HepG2 (cell line): ENCODE data around the gene APOA1. TPM values are rescaled to one million over a fixed set of nuclear protein-coding genes. Genes with fewer than 3 reads are reported as not detected.

Experiments
- BRF2 ChIP-seq: sonication (generic); formaldehyde crosslinking; IDR thresholded peaks from 2 replicates; pipeline ENCODE4 v1.8.1; 2022; ENCODE audit warnings: mild to moderate bottlenecking, missing genetic modification reagents
- CREB3 ChIP-seq: sonication (generic); formaldehyde crosslinking; IDR thresholded peaks from 2 replicates; pipeline ENCODE4 v1.5.0; 2020; ENCODE audit warnings: missing genetic modification reagents
- FOSL2 ChIP-seq: sonication (generic); formaldehyde crosslinking; IDR thresholded peaks from 2 replicates; pipeline ENCODE4 v1.4.0; 2020; ENCODE audit warnings: missing genetic modification reagents
- GLMP ChIP-seq: sonication (generic); formaldehyde crosslinking; IDR thresholded peaks from 2 replicates; pipeline ENCODE4 v1.9.0; 2021; ENCODE audit warnings: missing genetic modification reagents, mild to moderate bottlenecking, borderline replicate concordance
- GPBP1L1 ChIP-seq: sonication (generic); formaldehyde crosslinking; IDR thresholded peaks from 2 replicates; pipeline ENCODE4 v1.5.0; 2020; ENCODE audit warnings: mild to moderate bottlenecking, missing genetic modification reagents
- GZF1 ChIP-seq: sonication (generic); formaldehyde crosslinking; IDR thresholded peaks from 2 replicates; pipeline ENCODE4 v1.5.1; 2020; ENCODE audit warnings: mild to moderate bottlenecking, missing genetic modification reagents
- HNRNPUL1 ChIP-seq: fragments of 200-400 bp; formaldehyde crosslinking; IDR thresholded peaks from 2 replicates; pipeline ENCODE4 v1.6.1; 2017; ENCODE audit warnings: low read depth, mild to moderate bottlenecking, low read length, moderate library complexity
- KIAA2018 ChIP-seq: sonication (generic); formaldehyde crosslinking; IDR thresholded peaks from 2 replicates; pipeline ENCODE4 v1.5.0; 2020; ENCODE audit warnings: mild to moderate bottlenecking, missing genetic modification reagents, borderline replicate concordance
- NPAS2 ChIP-seq: sonication (generic); formaldehyde crosslinking; IDR thresholded peaks from 2 replicates; pipeline ENCODE4 v1.8.0; 2022; ENCODE audit warnings: mild to moderate bottlenecking, missing genetic modification reagents, borderline replicate concordance
- RAD21 ChIP-seq: fragments of 450-650 bp; formaldehyde crosslinking; IDR thresholded peaks from 2 replicates; pipeline ENCODE4 v1.5.0; 2020; ENCODE audit warnings: mild to moderate bottlenecking
- SRSF1 ChIP-seq: fragments of 200-400 bp; formaldehyde crosslinking; optimal IDR thresholded peaks from 2 replicates; pipeline ENCODE3; 2017; ENCODE audit warnings: mild to moderate bottlenecking, low read depth, low read length, moderate library complexity
- ZNF160 ChIP-seq: sonication (generic); formaldehyde crosslinking; IDR thresholded peaks from 2 replicates; pipeline ENCODE4 v1.8.0; 2022; ENCODE audit warnings: mild to moderate bottlenecking, inconsistent platforms, missing genetic modification reagents
- ZNF512 ChIP-seq: sonication (generic); formaldehyde crosslinking; IDR thresholded peaks from 2 replicates; pipeline ENCODE4 v1.4.0; 2020; ENCODE audit warnings: mild to moderate bottlenecking, missing genetic modification reagents
- ZNF7 ChIP-seq: IDR thresholded peaks from 2 replicates; pipeline ENCODE4 v1.6.1; 2016; ENCODE audit warnings: missing biosample characterization, missing genetic modification reagents
- ZNF746 ChIP-seq: sonication (generic); formaldehyde crosslinking; IDR thresholded peaks from 2 replicates; pipeline ENCODE4 v1.8.0; 2022; ENCODE audit warnings: mild to moderate bottlenecking, missing genetic modification reagents
- polyA plus RNA-seq, 8 experiments: library from polyadenylated mRNA; depleted of rRNA in 3 of 8; stranded (reverse) in 7 of 8; unstranded in 1 of 8; fragments of >200 nt; fragmentation: Illumina TruSeq in 4 of 8; extraction: Trizol in 4 of 8; gene quantifications; 2 replicates each; pipeline versions ENCODE4 v1.2.1 to v1.2.3, GENCODE V29; 2011 to 2016; ENCODE audit warnings: low read depth in 4 of 8, missing spikeins in 1 of 8, mixed read lengths in 1 of 8; ENCODE audit not compliant: insufficient read depth in 1 of 8
- total RNA-seq, 5 experiments: library from RNA; depleted of rRNA; stranded (reverse); fragments of >200 nt; fragmentation: Illumina TruSeq; extraction: Trizol; gene quantifications; 2 replicates each; pipeline ENCODE4 v1.2.3, GENCODE V29; 2016; ENCODE audit warnings: low read depth in 1 of 5

Gene APOA1
- total and polyA plus RNA-seq, 2 of the 13 experiments (the other 11 are each of a cell fraction or from before 2014, with no cell fraction given), result 1,973 to 5,485 TPM

GRCh38 chr11:116840746-116841296, 3.4 kb upstream of the APOA1 start (continued):
- TF ChIP-seq BRF2 (CRISPR knock-in tag), result no peak
- TF ChIP-seq RAD21, result no peak; the same call in 1 of the 2 replicates
- no peak for TF ChIP-seq HNRNPUL1
- no peak for TF ChIP-seq GLMP (CRISPR knock-in tag)
- 0 out of 2 replicates have a peak, but pooled peaks have one; percentile 45 for TF ChIP-seq ZNF160
- TF ChIP-seq FOSL2, result no peak
- TF ChIP-seq CREB3, result no peak
- 0 out of 2 replicates have a peak, but pooled peaks have one; percentile 36 for TF ChIP-seq ZNF746 (CRISPR knock-in tag)
- 0 out of 2 replicates have a peak, but pooled peaks have one; percentile 26 for TF ChIP-seq KIAA2018 (CRISPR knock-in tag)
- no peak for TF ChIP-seq NPAS2 (CRISPR knock-in tag)
- no peak for TF ChIP-seq GZF1 (CRISPR knock-in tag)
- TF ChIP-seq ZNF7 (CRISPR knock-in tag), result no peak
- TF ChIP-seq ZNF512 (CRISPR knock-in tag), result no peak
- TF ChIP-seq GPBP1L1 (CRISPR knock-in tag), result no peak
- TF ChIP-seq SRSF1, result peak; percentile 38
